H9 (cell line): ENCODE results near the gene ABCG1. TPM values are rescaled to one million over a fixed set of nuclear protein-coding genes. Genes with fewer than 3 reads are reported as not detected.

Experiments used
- DNase-seq: peaks from one replicate; pipeline ENCODE4 v3.0.0-alpha.2; 2017
- H2AFZ ChIP-seq: one replicate; pipeline ENCODE4 v1.6.1; 2013; ENCODE audit warnings: mild to moderate bottlenecking, low read length, control low read depth, moderate library complexity
- H2AK5ac ChIP-seq: 2 replicates; pipeline ENCODE4 v1.6.1; 2013; ENCODE audit warnings: low read length, control low read depth, mixed read lengths; ENCODE audit not compliant: insufficient read length
- H2BK120ac ChIP-seq: one replicate; pipeline ENCODE4 v1.6.1; 2013; ENCODE audit warnings: low read depth, mild to moderate bottlenecking, low read length, control low read depth, inconsistent platforms; ENCODE audit not compliant: poor library complexity, severe bottlenecking
- H2BK12ac ChIP-seq: 2 replicates; pipeline ENCODE4 v1.6.1; 2013; ENCODE audit warnings: low read length, control low read depth, mixed read lengths, low read depth; ENCODE audit not compliant: insufficient read length
- H2BK15ac ChIP-seq: 2 replicates; pipeline ENCODE4 v1.6.1; 2013; ENCODE audit warnings: low read depth, low read length, control low read depth
- H2BK20ac ChIP-seq: one replicate; pipeline ENCODE4 v1.6.1; 2013; ENCODE audit warnings: low read depth, mild to moderate bottlenecking, low read length, control low read depth, inconsistent platforms; ENCODE audit not compliant: poor library complexity, severe bottlenecking
- H2BK5ac ChIP-seq: 2 replicates; pipeline ENCODE4 v1.6.1; 2013; ENCODE audit warnings: low read length, control low read depth, mixed read lengths; ENCODE audit not compliant: insufficient read length
- H3K14ac ChIP-seq: 2 replicates; pipeline ENCODE4 v1.6.1; 2013; ENCODE audit warnings: low read length, control low read depth; ENCODE audit not compliant: insufficient read depth
- H3K18ac ChIP-seq: 2 replicates; pipeline ENCODE4 v1.6.1; 2013; ENCODE audit warnings: low read depth, mild to moderate bottlenecking, mixed read lengths, low read length, control low read depth; ENCODE audit not compliant: insufficient read length
- H3K23ac ChIP-seq: 2 replicates; pipeline ENCODE4 v1.6.1; 2013; ENCODE audit warnings: low read length, control low read depth, mixed read lengths, low read depth; ENCODE audit not compliant: insufficient read length
- H3K23me2 ChIP-seq: 2 replicates; pipeline ENCODE4 v1.6.1; 2013; ENCODE audit warnings: low read depth, mild to moderate bottlenecking, mixed read lengths, low read length, control low read depth; ENCODE audit not compliant: insufficient read length, poor library complexity, severe bottlenecking
- H3K27ac ChIP-seq: 2 replicates; pipeline ENCODE4 v1.5.1; 2013; ENCODE audit warnings: low read length, control low read depth, mixed read lengths, low read depth; ENCODE audit not compliant: insufficient read length
- H3K27me3 ChIP-seq: 2 replicates; pipeline ENCODE4 v1.6.1; 2013; ENCODE audit warnings: low read length, control low read depth, inconsistent platforms; ENCODE audit not compliant: insufficient read depth
- H3K4ac ChIP-seq: 2 replicates; pipeline ENCODE4 v1.6.1; 2013; ENCODE audit warnings: low read depth, mild to moderate bottlenecking, control low read depth, inconsistent platforms, low read length, moderate library complexity
- H3K4me1 ChIP-seq: 2 replicates; pipeline ENCODE4 v1.6.1; 2013; ENCODE audit warnings: low read length, control low read depth, inconsistent platforms; ENCODE audit not compliant: insufficient read depth
- H3K4me2 ChIP-seq: 2 replicates; pipeline ENCODE4 v1.6.1; 2013; ENCODE audit warnings: low read length, control low read depth, mixed read lengths; ENCODE audit not compliant: insufficient read length, insufficient read depth
- H3K56ac ChIP-seq: 2 replicates; pipeline ENCODE4 v1.6.1; 2013; ENCODE audit warnings: low read depth, mild to moderate bottlenecking, mixed read lengths, low read length, control low read depth; ENCODE audit not compliant: insufficient read length
- H3K79me1 ChIP-seq: 2 replicates; pipeline ENCODE4 v1.6.1; 2013; ENCODE audit warnings: low read depth, mild to moderate bottlenecking, moderate library complexity, low read length, control low read depth, inconsistent platforms; ENCODE audit not compliant: insufficient read depth, poor library complexity, severe bottlenecking
- H3K79me2 ChIP-seq: 2 replicates; pipeline ENCODE4 v1.6.1; 2013; ENCODE audit warnings: low read length, control low read depth, inconsistent platforms; ENCODE audit not compliant: insufficient read depth
- H3K9ac ChIP-seq: 2 replicates; pipeline ENCODE4 v1.6.1; 2013; ENCODE audit warnings: low read length, control low read depth, mixed read lengths; ENCODE audit not compliant: insufficient read length; ENCODE audit errors: extremely low read depth
- H3K9me3 ChIP-seq: one replicate; pipeline ENCODE4 v1.6.1; 2013; ENCODE audit warnings: low read depth, low read length, inconsistent platforms; ENCODE audit not compliant: control insufficient read depth
- H3T11ph ChIP-seq: one replicate; pipeline ENCODE4 v1.6.1; 2013; ENCODE audit warnings: mild to moderate bottlenecking, low read length, control low read depth, inconsistent platforms
- H4K20me1 ChIP-seq: one replicate; pipeline ENCODE4 v1.6.1; 2013; ENCODE audit not compliant: control insufficient read depth, insufficient read length, insufficient read depth
- H4K5ac ChIP-seq: 2 replicates; pipeline ENCODE4 v1.6.1; 2013; ENCODE audit warnings: low read depth, mild to moderate bottlenecking, mixed read lengths, low read length, control low read depth; ENCODE audit not compliant: insufficient read length
- H4K8ac ChIP-seq: replicated peaks from 2 replicates; pipeline ENCODE4 v1.6.1; 2013; ENCODE audit warnings: low read length, control low read depth, mixed read lengths, low read depth; ENCODE audit not compliant: insufficient read length
- H4K91ac ChIP-seq: 2 replicates; pipeline ENCODE4 v1.6.1; 2013; ENCODE audit warnings: low read depth, mild to moderate bottlenecking, moderate library complexity, mixed read lengths, low read length, control low read depth; ENCODE audit not compliant: insufficient read length
- H3K27ac Mint-ChIP-seq, 3 experiments: 2 replicates in 2 of 3; 3 replicates in 1 of 3; pipeline ENCODE4 v1.8.0; 2020 to 2021; ENCODE audit warnings: mixed read lengths in 3 of 3, mild to moderate bottlenecking in 1 of 3, moderate library complexity in 1 of 3
- H3K27me3 Mint-ChIP-seq: 2 replicates; pipeline ENCODE4 v1.8.0; 2021; ENCODE audit warnings: low read depth, mild to moderate bottlenecking, moderate library complexity, mixed read lengths
- H3K36me3 Mint-ChIP-seq, 3 experiments: 2 replicates in 2 of 3; 3 replicates in 1 of 3; pipeline ENCODE4 v1.8.0; 2020 to 2021; ENCODE audit warnings: low read depth in 3 of 3, mixed read lengths in 3 of 3; ENCODE audit not compliant: insufficient read depth in 1 of 3
- H3K4me1 Mint-ChIP-seq, 2 experiments: 2 replicates each; pipeline ENCODE4 v1.8.0; 2020; ENCODE audit warnings: mixed read lengths in 2 of 2
- H3K4me3 Mint-ChIP-seq, 2 experiments: 2 replicates in 1 of 2; 3 replicates in 1 of 2; pipeline ENCODE4 v1.8.0; 2020 to 2021; ENCODE audit warnings: mild to moderate bottlenecking in 2 of 2, mixed read lengths in 2 of 2, moderate library complexity in 1 of 2
- H3K9me3 Mint-ChIP-seq, 2 experiments: 2 replicates in 1 of 2; 3 replicates in 1 of 2; pipeline ENCODE4 v1.8.0; 2020; ENCODE audit warnings: mild to moderate bottlenecking in 2 of 2, mixed read lengths in 2 of 2, moderate library complexity in 1 of 2
- CTCF ChIP-seq: fragments of 200-600 bp; sonication (generic); conservative IDR thresholded peaks from 3 replicates; pipeline ENCODE4 v1.8.0; 2021; ENCODE audit warnings: antibody characterized with exemption, mild to moderate bottlenecking
- WGBS: extraction: QIAGEN DNeasy Blood & Tissue Kit; methylation state at CpG from one replicate; pipeline ENCODE4 v1.1.7; 2013; ENCODE audit warnings: missing lambda C conversion rate, low lambda C conversion rate, mixed read lengths; ENCODE audit not compliant: insufficient read length; ENCODE audit errors: extremely low coverage; 5-methylcytosine and 5-hydroxymethylcytosine counted together
- total RNA-seq: library from RNA; stranded (reverse); gene quantifications from 2 replicates; pipeline ENCODE4 v1.2.1, GENCODE V29; 2021

The ABCG1 gene
- total RNA-seq, 1 experiment from 2014 or later = 0.83 TPM

DNA sequence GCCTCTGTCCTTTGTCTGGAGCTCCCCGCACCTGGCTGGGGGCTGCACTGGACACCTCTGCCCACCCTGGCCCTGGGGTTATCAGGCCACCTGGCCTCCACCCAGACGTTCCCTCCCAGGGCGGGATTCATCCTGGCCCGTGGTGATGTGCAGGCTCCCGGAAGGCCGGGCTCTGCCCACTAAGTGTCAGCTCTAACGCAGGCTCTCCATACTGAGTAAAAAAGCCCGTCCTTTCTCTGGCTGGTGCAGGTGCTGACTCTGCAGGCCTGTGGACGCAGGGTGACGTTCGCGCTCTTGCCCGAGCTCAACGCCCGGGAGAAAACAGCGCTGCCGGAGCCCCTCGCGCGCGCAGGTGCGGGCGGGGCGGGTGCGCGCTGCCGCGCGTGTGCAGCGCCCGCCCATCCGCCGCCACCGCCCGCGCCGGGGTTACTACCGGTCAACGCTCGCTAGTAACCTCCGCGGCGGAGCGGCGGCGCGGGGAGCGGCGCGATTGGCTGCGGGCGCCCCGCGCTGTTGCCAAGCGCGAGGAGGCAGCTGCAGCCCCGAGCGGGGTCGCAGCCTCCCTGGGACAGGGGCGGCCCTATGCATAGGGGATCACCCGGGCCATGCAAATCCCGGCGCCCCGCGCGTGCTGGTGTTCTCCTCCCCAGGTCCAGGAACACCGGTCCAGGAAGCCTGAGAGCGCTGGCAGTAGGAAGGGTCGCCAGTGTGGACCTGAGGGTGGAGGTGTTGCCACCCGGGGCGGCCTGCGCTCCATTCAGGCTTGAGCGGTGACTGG, 15.7 kb downstream of the ABCG1 start:
- Mint-ChIP-seq H3K27ac (peak overlapping the region in 2 of 3 experiments; percentile 65 to 87; a peak in 3 of 7 replicates), H3K4me3 (peak overlapping the region; percentile 57 to 72), H3K4me1 (peaks cover 33 to 50% of the 10 kb centered on the region in 2 experiments), H3K36me3 (no peaks in the 10 kb centered on the region), H3K9me3 (no peaks in the 10 kb centered on the region), H3K27me3 (peaks cover 78% of the 10 kb centered on the region)
- H2BK120ac ChIP-seq = no peak overlapping the region
- no CpG with 5 or more reads among the region's 73 CpGs for WGBS
- H4K20me1 ChIP-seq = no peaks in the 10 kb centered on the region
- no peak overlapping the region for H4K8ac ChIP-seq
- peaks cover 8% of the 10 kb centered on the region; the same call in 1 of the 2 replicates for H3K27me3 ChIP-seq
- H3K79me2 ChIP-seq = no peaks in the 10 kb centered on the region
- peak overlapping the region; percentile 41 for H3K4me2 ChIP-seq
- H3K4me1 ChIP-seq = no peaks in the 10 kb centered on the region; the same call in 1 of the 2 replicates
- no peak overlapping the region for H2BK15ac ChIP-seq
- no peak overlapping the region for H3K56ac ChIP-seq
- peak; percentile 57 for DNase-seq
- no peaks in the 10 kb centered on the region for H3K9me3 ChIP-seq
- H3T11ph ChIP-seq = no peak overlapping the region
- H3K23ac ChIP-seq = no peak overlapping the region
- H2AK5ac ChIP-seq = no peak overlapping the region
- H3K18ac ChIP-seq = peak overlapping the region; percentile 79
- no peak overlapping the region for H4K91ac ChIP-seq
- no peaks in the 10 kb centered on the region for H3K79me1 ChIP-seq
- no peak for TF ChIP-seq CTCF
- H3K27ac ChIP-seq = no peak overlapping the region
- H4K5ac ChIP-seq = no peak overlapping the region
- no peak overlapping the region for H2BK12ac ChIP-seq
- H3K14ac ChIP-seq = peak overlapping the region; percentile 68
- no peak overlapping the region for H3K9ac ChIP-seq
- no peak overlapping the region for H2BK20ac ChIP-seq
- H3K4ac ChIP-seq = no peak overlapping the region
- no peak overlapping the region for H2AFZ ChIP-seq
- no peaks in the 10 kb centered on the region for H3K23me2 ChIP-seq
- no peak overlapping the region for H2BK5ac ChIP-seq
